GM12865 (cell line): Measurements from ENCODE around the gene SORCS3.

Experiments used
- DNase-seq: peaks from one replicate; pipeline ENCODE4 v3.0.0; 2010; ENCODE audit warnings: low read depth
- H3K4me3 ChIP-seq: 2 replicates; pipeline ENCODE4 v1.5.1; 2011; ENCODE audit warnings: mild to moderate bottlenecking, low read depth, low read length, control low read depth
- CTCF ChIP-seq: IDR thresholded peaks from 2 replicates; pipeline ENCODE4 v1.5.1; 2011; ENCODE audit warnings: low read length, control low read depth, low read depth, inconsistent platforms; ENCODE audit not compliant: insufficient read depth; ENCODE audit errors: missing control alignments

The SORCS3 gene

GRCh38 chr10:104658067-104658466 is 17.0 kb downstream of the SORCS3 start:
- TF ChIP-seq CTCF, result no peak
- DNase-seq, result no peak
- H3K4me3 ChIP-seq, result no peak overlapping the region

- TF ChIP-seq CTCF, result no peak
- no peak for DNase-seq
- H3K4me3 ChIP-seq, result no peak overlapping the region
These were observed 18.7 kb downstream of the SORCS3 start for GRCh38 chr10:104659809-104660208.

- no peak overlapping the region for H3K4me3 ChIP-seq
- no peak for TF ChIP-seq CTCF
- DNase-seq, result no peak
These were observed 22.0 kb downstream of the SORCS3 start for GRCh38 chr10:104663076-104663475.

DNA sequence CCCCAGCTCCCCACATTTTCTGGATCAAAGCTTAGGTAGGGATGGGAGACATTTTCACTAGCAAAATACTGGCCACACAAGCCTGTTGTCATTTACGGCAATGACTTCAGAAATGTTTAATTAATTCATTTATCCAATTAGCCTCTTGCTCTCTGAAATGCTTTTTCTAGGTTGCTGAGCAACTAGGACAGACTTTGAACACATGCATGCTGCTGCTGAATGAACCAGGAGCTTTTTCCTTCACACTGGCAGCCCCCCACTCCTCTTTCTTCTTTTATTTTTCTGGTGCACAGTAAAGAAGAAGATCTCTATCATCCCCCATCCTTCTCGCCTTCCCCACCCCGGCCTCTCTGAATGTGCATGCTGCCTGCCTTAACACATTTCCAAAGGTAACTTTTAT is 22.5 kb downstream of the SORCS3 start:
- TF ChIP-seq CTCF, result no peak
- DNase-seq, result no peak
- no peak overlapping the region for H3K4me3 ChIP-seq

- DNase-seq, result no peak
- no peak for TF ChIP-seq CTCF
- no peak overlapping the region for H3K4me3 ChIP-seq
These were observed 23.1 kb downstream of the SORCS3 start for GRCh38 chr10:104664205-104664604.

- no peak for TF ChIP-seq CTCF
- DNase-seq, result no peak
- no peak overlapping the region for H3K4me3 ChIP-seq
These were observed 24.1 kb downstream of the SORCS3 start for GRCh38 chr10:104665174-104665573.

DNA sequence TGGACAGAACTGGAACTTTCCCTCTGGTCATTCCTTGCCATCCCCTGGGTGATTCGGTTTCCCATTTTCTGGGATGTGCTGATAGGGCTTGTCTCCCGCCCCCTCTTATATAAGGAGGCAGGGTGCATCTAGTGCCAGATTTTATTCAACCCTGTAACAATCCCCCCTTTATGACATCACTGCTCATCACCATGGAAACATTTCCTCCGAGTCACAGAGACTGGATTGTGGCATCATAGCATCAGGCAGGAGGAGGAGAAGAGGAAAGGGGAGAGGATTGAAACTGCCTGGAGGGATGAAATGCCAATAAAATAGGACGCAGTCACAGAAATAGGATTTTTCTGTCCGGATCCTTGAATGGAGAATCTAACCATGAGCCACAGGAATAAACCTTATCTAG is 25.0 kb downstream of the SORCS3 start:
- H3K4me3 ChIP-seq, result no peak overlapping the region
- no peak for TF ChIP-seq CTCF
- DNase-seq, result no peak
